ENCODE results near the gene PHLPP2. TPM values are rescaled to one million over a fixed set of nuclear protein-coding genes. Genes with fewer than 3 reads are reported as not detected.

The PHLPP2 gene
- total and polyA plus RNA-seq, 10 of the 15 experiments (the other 5 are each of a cell fraction or from before 2014, with no cell fraction given), result 1.0 to 13.2 (median 7.0) TPM

DNA sequence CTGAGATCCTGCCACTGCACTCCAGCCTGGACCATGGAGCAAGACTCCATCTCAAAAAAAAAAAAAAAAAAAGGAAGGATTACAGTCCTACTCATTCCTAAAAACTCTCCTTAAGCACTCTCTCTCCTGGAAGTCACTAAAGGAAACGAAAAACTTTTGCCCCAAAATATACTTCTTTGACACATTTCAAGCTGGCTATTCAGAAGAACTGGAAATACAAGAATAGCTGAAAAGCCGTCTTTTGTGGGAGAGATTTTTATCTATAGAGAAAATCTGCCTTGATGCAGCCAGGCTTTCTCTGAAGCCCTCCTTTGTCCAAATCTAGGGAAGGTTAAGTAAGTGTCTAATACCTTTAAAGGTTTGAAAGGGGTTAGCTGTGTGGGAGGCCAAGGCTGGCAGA is 115.4 kb downstream of the PHLPP2 start (continued):
- TF ChIP-seq, protein P1, sequence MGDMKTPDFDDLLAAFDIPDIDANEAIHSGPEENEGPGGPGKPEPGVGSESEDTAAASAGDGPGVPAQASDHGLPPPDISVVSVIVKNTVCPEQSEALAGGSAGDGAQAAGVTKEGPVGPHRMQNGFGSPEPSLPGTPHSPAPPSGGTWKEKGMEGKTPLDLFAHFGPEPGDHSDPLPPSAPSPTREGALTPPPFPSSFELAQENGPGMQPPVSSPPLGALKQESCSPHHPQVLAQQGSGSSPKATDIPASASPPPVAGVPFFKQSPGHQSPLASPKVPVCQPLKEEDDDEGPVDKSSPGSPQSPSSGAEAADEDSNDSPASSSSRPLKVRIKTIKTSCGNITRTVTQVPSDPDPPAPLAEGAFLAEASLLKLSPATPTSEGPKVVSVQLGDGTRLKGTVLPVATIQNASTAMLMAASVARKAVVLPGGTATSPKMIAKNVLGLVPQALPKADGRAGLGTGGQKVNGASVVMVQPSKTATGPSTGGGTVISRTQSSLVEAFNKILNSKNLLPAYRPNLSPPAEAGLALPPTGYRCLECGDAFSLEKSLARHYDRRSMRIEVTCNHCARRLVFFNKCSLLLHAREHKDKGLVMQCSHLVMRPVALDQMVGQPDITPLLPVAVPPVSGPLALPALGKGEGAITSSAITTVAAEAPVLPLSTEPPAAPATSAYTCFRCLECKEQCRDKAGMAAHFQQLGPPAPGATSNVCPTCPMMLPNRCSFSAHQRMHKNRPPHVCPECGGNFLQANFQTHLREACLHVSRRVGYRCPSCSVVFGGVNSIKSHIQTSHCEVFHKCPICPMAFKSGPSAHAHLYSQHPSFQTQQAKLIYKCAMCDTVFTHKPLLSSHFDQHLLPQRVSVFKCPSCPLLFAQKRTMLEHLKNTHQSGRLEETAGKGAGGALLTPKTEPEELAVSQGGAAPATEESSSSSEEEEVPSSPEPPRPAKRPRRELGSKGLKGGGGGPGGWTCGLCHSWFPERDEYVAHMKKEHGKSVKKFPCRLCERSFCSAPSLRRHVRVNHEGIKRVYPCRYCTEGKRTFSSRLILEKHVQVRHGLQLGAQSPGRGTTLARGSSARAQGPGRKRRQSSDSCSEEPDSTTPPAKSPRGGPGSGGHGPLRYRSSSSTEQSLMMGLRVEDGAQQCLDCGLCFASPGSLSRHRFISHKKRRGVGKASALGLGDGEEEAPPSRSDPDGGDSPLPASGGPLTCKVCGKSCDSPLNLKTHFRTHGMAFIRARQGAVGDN (IDR thresholded peaks at IDR 0.05), result no peak
- no peak for TF ChIP-seq GABPA (IDR thresholded peaks at IDR 0.05; ENCODE audit: low read depth)

DNA sequence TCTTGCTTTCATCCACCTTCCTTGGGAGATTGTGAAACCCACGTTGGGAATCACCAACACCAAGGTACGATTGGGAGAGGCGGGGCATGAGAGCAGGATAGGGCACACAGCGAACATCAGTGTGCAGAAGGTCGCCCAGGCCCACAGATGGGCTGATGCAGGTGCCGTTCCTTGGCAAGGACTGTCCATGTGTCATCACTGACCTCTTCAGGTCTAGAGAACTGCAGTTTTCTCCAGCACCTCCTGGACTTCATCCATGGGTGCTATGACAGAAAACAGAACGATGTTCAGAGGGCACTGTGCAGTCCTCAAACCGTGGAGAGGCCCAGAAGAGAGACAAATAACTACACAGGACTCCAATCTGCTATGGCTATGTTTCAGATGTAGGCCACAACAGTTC is 123.7 kb downstream of the PHLPP2 start:
- Histone ChIP-seq H3K79me2 (ENCODE audit: control insufficient read depth, insufficient read depth, low read length) (no peaks in the 10 kb centered on the region), H3K4me3 (no peak overlapping the region), H2AFZ (ENCODE audit: control insufficient read depth, low read depth, low read length) (no peak overlapping the region), H3K4me2 (ENCODE audit: control insufficient read depth, insufficient read depth) (no peak overlapping the region), H3K4me1 (ENCODE audit: control insufficient read depth, insufficient read depth, low read length) (no peaks in the 10 kb centered on the region), H3K27me3 (replicated peaks in 1 of 2; ENCODE audit: control insufficient read depth in 2 of 2, insufficient read depth in 2 of 2, low read length in 1 of 2) (no peaks in the 10 kb centered on the region), H3K9me3 (replicated peaks; ENCODE audit: control insufficient read depth, insufficient read depth, low read length) (no peaks in the 10 kb centered on the region), H3K9ac (ENCODE audit: control insufficient read depth, insufficient read depth, low read length) (no peak overlapping the region), H3K27ac (ENCODE audit: control insufficient read depth, insufficient read depth) (no peak overlapping the region), H4K20me1 (ENCODE audit: control insufficient read depth, insufficient read depth) (no peaks in the 10 kb centered on the region), H3K36me3 (ENCODE audit: control insufficient read depth in 2 of 2, insufficient read depth in 2 of 2, low read length in 1 of 2) (no peaks in the 10 kb centered on the region)
- ChIA-PET POLR2A (no interaction called here), SMC1A (ENCODE audit: uncharacterized antibody, unreplicated experiment) (no interaction called here), CTCF (interaction anchor here (2.7 kb wide), 1 partner anchor 10 kb away, joined by 7 read pairs; no protein-coding TSS in a partner anchor), RAD21 (ENCODE audit: unreplicated experiment) (no interaction called here)
- ATAC-seq, result no peak
- 47% methylated on average over 8 of the region's 8 CpGs for WGBS (ENCODE audit: insufficient coverage, insufficient replicate concordance, low lambda C conversion rate, missing lambda C conversion rate)
- no peak for DNase-seq (ENCODE audit: low read depth, low spot score)
- no TSS peak for BruUV-seq (replicated peaks)
- in situ Hi-C loops (cut with MboI) (no loop called here), intact Hi-C loops (cut with micrococcal nuclease; ENCODE audit: unreplicated experiment) (no loop called here)
- no peak for FAIRE-seq
- TF ChIP-seq ZNF384 (IDR thresholded peaks at IDR 0.05; ENCODE audit: borderline replicate concordance, low read depth, low read length) (no peak), BMI1 (IDR thresholded peaks at IDR 0.05; ENCODE audit: borderline replicate concordance) (no peak), ZNF24 (IDR thresholded peaks at IDR 0.05) (no peak), NFXL1 (IDR thresholded peaks at IDR 0.05; ENCODE audit: borderline replicate concordance) (no peak), HDAC6 (IDR thresholded peaks at IDR 0.05; ENCODE audit: unreplicated experiment) (no peak), ESRRA (IDR thresholded peaks at IDR 0.05; ENCODE audit: low read length) (no peak), WRNIP1 (IDR thresholded peaks at IDR 0.05; ENCODE audit: borderline replicate concordance, low read depth, low read length) (no peak), STAT1 (conservative IDR thresholded peaks at IDR 0.05) (no peak), YY1 (IDR thresholded peaks at IDR 0.05; ENCODE audit: low read depth, low read length) (no peak), RAD21 (IDR thresholded peaks at IDR 0.05; ENCODE audit: insufficient read depth, low read depth, low read length) (no peak), POLR2AphosphoS2 (IDR thresholded peaks at IDR 0.05; ENCODE audit: low read depth, low read length) (no peak)
- TF ChIP-seq, protein P2, sequence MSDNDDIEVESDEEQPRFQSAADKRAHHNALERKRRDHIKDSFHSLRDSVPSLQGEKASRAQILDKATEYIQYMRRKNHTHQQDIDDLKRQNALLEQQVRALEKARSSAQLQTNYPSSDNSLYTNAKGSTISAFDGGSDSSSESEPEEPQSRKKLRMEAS (IDR thresholded peaks at IDR 0.05; ENCODE audit: low read depth, low read length), result no peak
- TF ChIP-seq, protein P3, sequence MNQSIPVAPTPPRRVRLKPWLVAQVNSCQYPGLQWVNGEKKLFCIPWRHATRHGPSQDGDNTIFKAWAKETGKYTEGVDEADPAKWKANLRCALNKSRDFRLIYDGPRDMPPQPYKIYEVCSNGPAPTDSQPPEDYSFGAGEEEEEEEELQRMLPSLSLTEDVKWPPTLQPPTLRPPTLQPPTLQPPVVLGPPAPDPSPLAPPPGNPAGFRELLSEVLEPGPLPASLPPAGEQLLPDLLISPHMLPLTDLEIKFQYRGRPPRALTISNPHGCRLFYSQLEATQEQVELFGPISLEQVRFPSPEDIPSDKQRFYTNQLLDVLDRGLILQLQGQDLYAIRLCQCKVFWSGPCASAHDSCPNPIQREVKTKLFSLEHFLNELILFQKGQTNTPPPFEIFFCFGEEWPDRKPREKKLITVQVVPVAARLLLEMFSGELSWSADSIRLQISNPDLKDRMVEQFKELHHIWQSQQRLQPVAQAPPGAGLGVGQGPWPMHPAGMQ (IDR thresholded peaks at IDR 0.05; ENCODE audit: borderline replicate concordance), result no peak
- TF ChIP-seq, protein P4, sequence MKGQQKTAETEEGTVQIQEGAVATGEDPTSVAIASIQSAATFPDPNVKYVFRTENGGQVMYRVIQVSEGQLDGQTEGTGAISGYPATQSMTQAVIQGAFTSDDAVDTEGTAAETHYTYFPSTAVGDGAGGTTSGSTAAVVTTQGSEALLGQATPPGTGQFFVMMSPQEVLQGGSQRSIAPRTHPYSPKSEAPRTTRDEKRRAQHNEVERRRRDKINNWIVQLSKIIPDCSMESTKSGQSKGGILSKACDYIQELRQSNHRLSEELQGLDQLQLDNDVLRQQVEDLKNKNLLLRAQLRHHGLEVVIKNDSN (IDR thresholded peaks at IDR 0.05; ENCODE audit: borderline replicate concordance, extremely low read length, insufficient read depth, low read depth, low read length), result no peak

Measured in GM12878 (cell line).